SU-DHL-6 (cell line): ENCODE data around the gene FSHR.

Experiments
- EZH2phosphoT487 ChIP-seq: fragments of 200-600 bp; sonication (generic), shearing (Covaris generic); conservative IDR thresholded peaks from 2 replicates; pipeline ENCODE4 v1.6.1; 2018; ENCODE audit warnings: mild to moderate bottlenecking, antibody characterized with exemption, low read length, moderate library complexity, mixed read lengths
- TF ChIP-seq, protein P1 (sequence below): fragments of 200-600 bp; sonication (generic); IDR thresholded peaks from one replicate; pipeline ENCODE4 v1.5.1; 2017; ENCODE audit warnings: antibody characterized with exemption, mild to moderate bottlenecking, low read length, moderate library complexity; ENCODE audit not compliant: insufficient read depth, poor library complexity, severe bottlenecking

DNA sequence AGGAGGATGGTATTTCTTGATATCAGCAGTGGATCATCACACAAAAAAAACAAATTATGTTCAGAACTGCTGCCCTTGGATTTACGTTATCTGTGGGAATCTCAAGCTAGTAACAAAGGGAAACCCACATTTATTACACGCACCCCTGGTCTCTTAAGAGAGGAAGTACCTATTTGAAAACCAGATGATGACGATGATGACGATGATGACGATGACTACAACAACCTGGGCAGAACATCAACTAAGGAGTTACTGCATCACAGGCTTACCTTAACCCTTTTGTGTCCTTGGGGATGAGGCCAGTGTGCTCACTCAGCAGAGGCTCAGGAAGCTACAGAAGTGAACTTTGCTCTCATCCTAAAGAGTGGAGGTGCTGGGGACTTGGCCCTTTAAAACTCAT lies 169.4 kb downstream of the FSHR start:
- TF ChIP-seq, protein P1, sequence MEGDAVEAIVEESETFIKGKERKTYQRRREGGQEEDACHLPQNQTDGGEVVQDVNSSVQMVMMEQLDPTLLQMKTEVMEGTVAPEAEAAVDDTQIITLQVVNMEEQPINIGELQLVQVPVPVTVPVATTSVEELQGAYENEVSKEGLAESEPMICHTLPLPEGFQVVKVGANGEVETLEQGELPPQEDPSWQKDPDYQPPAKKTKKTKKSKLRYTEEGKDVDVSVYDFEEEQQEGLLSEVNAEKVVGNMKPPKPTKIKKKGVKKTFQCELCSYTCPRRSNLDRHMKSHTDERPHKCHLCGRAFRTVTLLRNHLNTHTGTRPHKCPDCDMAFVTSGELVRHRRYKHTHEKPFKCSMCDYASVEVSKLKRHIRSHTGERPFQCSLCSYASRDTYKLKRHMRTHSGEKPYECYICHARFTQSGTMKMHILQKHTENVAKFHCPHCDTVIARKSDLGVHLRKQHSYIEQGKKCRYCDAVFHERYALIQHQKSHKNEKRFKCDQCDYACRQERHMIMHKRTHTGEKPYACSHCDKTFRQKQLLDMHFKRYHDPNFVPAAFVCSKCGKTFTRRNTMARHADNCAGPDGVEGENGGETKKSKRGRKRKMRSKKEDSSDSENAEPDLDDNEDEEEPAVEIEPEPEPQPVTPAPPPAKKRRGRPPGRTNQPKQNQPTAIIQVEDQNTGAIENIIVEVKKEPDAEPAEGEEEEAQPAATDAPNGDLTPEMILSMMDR: no peak
- TF ChIP-seq EZH2phosphoT487: no peak
